GM23248 (cell line): ENCODE measurements around the gene SPRR4. TPM values are rescaled to one million over a fixed set of nuclear protein-coding genes. Genes with fewer than 3 reads are reported as not detected.

Experiments used
- DNase-seq: peaks from one replicate; pipeline ENCODE4 v3.0.0-alpha.2; 2015
- H2AFZ ChIP-seq: fragments of 200-600 bp; sonication (generic); 2 replicates; pipeline ENCODE4 v1.6.1; 2016; ENCODE audit warnings: antibody characterized with exemption
- H3F3A ChIP-seq: fragments of 200-600 bp; sonication (generic); 2 replicates; pipeline ENCODE4 v1.6.1; 2016; ENCODE audit warnings: mild to moderate bottlenecking, antibody characterized with exemption, mixed run types; ENCODE audit not compliant: insufficient read depth
- H3K27ac ChIP-seq: fragments of 200-600 bp; sonication (generic); 2 replicates; pipeline ENCODE4 v1.5.1; 2016; ENCODE audit warnings: mild to moderate bottlenecking
- H3K27me3 ChIP-seq: fragments of 200-600 bp; sonication (generic); replicated peaks from 2 replicates; pipeline ENCODE4 v1.6.1; 2016; ENCODE audit warnings: mild to moderate bottlenecking; ENCODE audit not compliant: insufficient read depth
- H3K36me3 ChIP-seq: fragments of 200-600 bp; sonication (generic); 2 replicates; pipeline ENCODE4 v1.6.1; 2016; ENCODE audit warnings: low read depth, mild to moderate bottlenecking
- H3K4me1 ChIP-seq: fragments of 200-600 bp; sonication (generic); 2 replicates; pipeline ENCODE4 v1.6.1; 2016; ENCODE audit warnings: mild to moderate bottlenecking; ENCODE audit not compliant: insufficient read depth
- H3K4me2 ChIP-seq: fragments of 200-600 bp; sonication (generic); one replicate; pipeline ENCODE4 v1.6.1; 2016; ENCODE audit warnings: mild to moderate bottlenecking; ENCODE audit not compliant: unreplicated experiment
- H3K4me3 ChIP-seq: fragments of 200-600 bp; sonication (generic); 2 replicates; pipeline ENCODE4 v1.5.1; 2016; ENCODE audit warnings: mild to moderate bottlenecking
- H3K79me2 ChIP-seq: fragments of 200-600 bp; sonication (generic); 2 replicates; pipeline ENCODE4 v1.6.1; 2016; ENCODE audit warnings: mild to moderate bottlenecking; ENCODE audit not compliant: insufficient read depth
- H3K9ac ChIP-seq: fragments of 200-600 bp; sonication (generic); 2 replicates; pipeline ENCODE4 v1.6.1; 2016; ENCODE audit warnings: mild to moderate bottlenecking
- H3K9me2 ChIP-seq: fragments of 200-600 bp; sonication (generic); 2 replicates; pipeline ENCODE4 v1.6.1; 2016; ENCODE audit warnings: mixed run types, mild to moderate bottlenecking, moderate library complexity; ENCODE audit not compliant: insufficient read depth
- H3K9me3 ChIP-seq: fragments of 200-600 bp; sonication (generic); one replicate; pipeline ENCODE4 v1.6.1; 2017; ENCODE audit warnings: low read depth
- H4K20me1 ChIP-seq: fragments of 200-600 bp; sonication (generic); 2 replicates; pipeline ENCODE4 v1.6.0; 2016; ENCODE audit not compliant: insufficient read depth
- EZH2 ChIP-seq: fragments of 200-600 bp; sonication (generic); IDR thresholded peaks from 2 replicates; pipeline ENCODE4 v1.6.1; 2018; ENCODE audit warnings: antibody characterized with exemption, mild to moderate bottlenecking; ENCODE audit not compliant: insufficient read depth, poor library complexity, severe bottlenecking
- EZH2phosphoT487 ChIP-seq: fragments of 200-600 bp; sonication (generic); IDR thresholded peaks from 2 replicates; pipeline ENCODE4 v1.6.1; 2018; ENCODE audit warnings: antibody characterized with exemption, moderate library complexity, mild to moderate bottlenecking, low read depth; ENCODE audit not compliant: insufficient read depth
- WGBS, 2 experiments: methylation state at CpG; one replicate each; pipeline ENCODE4 v1.1.6; 2015 to 2017; ENCODE audit warnings: low lambda C conversion rate in 2 of 2, low coverage in 1 of 2; ENCODE audit errors: missing lambda C conversion rate in 2 of 2; 5-methylcytosine and 5-hydroxymethylcytosine counted together
- in situ Hi-C: fragments of 300-500 bp; cut with MboI; formaldehyde crosslinking; loops from 2 replicates; pipeline ENCODE4 v1.15.0; 2020
- polyA plus RNA-seq: library from polyadenylated mRNA; unstranded; fragments of >200 nt; fragmentation: Nextera tagmentation; extraction: Ambion mirVana; gene quantifications from 2 replicates; pipeline ENCODE4 v1.2.1, GENCODE V29; 2016
- total RNA-seq: library from RNA; depleted of rRNA; stranded (reverse); fragments of >200 nt; shearing (Covaris generic); gene quantifications from 2 replicates; pipeline ENCODE4 v1.2.3, GENCODE V29; 2014; rRNA removed

The SPRR4 gene, protein sequence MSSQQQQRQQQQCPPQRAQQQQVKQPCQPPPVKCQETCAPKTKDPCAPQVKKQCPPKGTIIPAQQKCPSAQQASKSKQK
- total RNA-seq (not detected in 2 replicates), polyA plus RNA-seq (not detected in 2 replicates)

DNA sequence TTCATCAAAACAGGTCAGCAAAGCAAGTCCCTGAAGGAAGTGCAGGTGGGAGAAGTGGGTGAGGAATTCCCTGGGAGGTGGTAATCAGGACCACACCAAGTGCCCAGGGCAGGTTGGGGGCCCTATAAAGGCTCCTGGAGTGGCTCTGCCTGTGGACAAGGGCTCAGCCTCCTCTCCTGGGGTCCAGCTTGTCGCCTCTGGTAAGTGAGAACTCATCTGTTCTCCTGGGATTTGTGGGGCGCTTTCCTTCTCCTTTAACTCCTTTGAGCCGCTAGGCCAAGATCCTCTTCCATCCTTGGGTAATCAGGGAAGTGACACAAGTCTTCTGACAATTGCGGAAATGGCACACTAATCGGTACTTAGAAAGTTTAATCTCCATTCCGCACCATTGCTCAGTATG lies at the start of gene SPRR4:
Gene SPRR4, plus strand, starts transcription at position 154 of the 400 bp plus-strand sequence. CDS start 1,243 bp downstream, outside the sequence.
- no peaks in the 10 kb centered on the region for H3K9me3 ChIP-seq
- in situ Hi-C loops = no loop called here
- no peaks in the 10 kb centered on the region for H3K36me3 ChIP-seq
- no peak for DNase-seq
- no peaks in the 10 kb centered on the region for H3K79me2 ChIP-seq
- H3K27me3 ChIP-seq = 0 out of 2 replicates have a peak, but pooled peaks cover 5% of the 10 kb centered on the region
- no peak within 1 kb of the TSS for H3K9ac ChIP-seq
- no peak within 1 kb of the TSS for H3K4me2 ChIP-seq
- no peak within 1 kb of the TSS for H3K4me3 ChIP-seq
- no peak within 1 kb of the TSS for H2AFZ ChIP-seq
- peaks cover 3% of the 10 kb centered on the region; the same call in 1 of the 2 replicates for H3K9me2 ChIP-seq
- no peaks in the 10 kb centered on the region for H4K20me1 ChIP-seq
- no peak for TF ChIP-seq EZH2
- no peak for TF ChIP-seq EZH2phosphoT487
- H3F3A ChIP-seq = no peaks in the 10 kb centered on the region
- 28 to 33% methylated on average over 6 of the region's 6 CpGs for WGBS, 2 experiments
- H3K4me1 ChIP-seq = no peaks in the 10 kb centered on the region
- H3K27ac ChIP-seq = no peak within 1 kb of the TSS

DNA sequence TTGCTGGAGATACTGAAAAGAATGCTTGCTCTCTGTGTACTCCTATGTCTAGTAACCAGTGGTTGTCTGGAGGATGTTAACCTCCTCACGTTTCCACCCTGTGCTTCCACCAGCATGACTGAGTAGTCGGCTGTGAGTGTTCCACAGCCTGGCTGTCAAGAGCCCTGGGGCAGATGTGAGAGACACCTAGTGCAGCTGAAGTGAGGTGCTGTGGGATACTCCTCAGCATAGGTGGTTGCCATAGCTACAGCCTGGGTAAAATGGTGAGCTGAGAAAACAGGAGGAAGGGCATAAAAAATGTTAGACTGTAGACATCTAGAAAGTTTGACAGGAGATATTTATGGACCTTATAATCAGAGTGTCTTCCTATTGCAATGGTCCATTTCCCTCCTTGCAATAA lies 46.3 kb upstream of the SPRR4 start:
- Histone ChIP-seq H3K27me3 (no peaks in the 10 kb centered on the region), H3K27ac (no peak overlapping the region), H4K20me1 (no peaks in the 10 kb centered on the region), H3K9ac (no peak overlapping the region), H3F3A (no peaks in the 10 kb centered on the region), H3K36me3 (no peaks in the 10 kb centered on the region), H2AFZ (no peak overlapping the region), H3K4me3 (no peak overlapping the region), H3K9me3 (no peaks in the 10 kb centered on the region), H3K79me2 (no peaks in the 10 kb centered on the region), H3K9me2 (no peaks in the 10 kb centered on the region), H3K4me2 (no peak overlapping the region), H3K4me1 (no peaks in the 10 kb centered on the region)
- WGBS, 2 experiments = 29 to 33% methylated on average over 2 of the region's 2 CpGs
- no peak for DNase-seq
- in situ Hi-C loops = no loop called here
- TF ChIP-seq EZH2 (no peak), EZH2phosphoT487 (no peak)

DNA sequence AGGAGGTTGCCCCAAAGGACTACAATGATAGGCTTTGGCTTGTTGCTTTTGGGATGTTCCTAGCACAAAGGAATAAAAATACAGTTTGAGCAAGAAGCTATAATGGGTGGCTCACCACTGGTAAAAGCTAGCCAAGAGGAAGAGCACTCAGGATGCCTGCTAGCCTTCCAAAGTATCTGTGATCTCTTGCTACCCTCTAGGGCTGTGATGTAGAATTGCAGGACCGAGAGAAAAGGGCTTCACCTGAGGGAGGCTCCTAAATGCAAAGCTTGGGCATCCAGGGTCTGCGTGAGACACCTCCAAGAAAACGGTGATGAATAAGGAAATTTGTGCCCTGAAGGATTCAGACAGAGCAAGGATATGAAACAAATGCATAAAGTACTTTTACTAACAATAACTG lies 44.4 kb upstream of the SPRR4 start:
- H3K36me3 ChIP-seq = no peaks in the 10 kb centered on the region
- H3K27me3 ChIP-seq = no peaks in the 10 kb centered on the region
- no peaks in the 10 kb centered on the region for H4K20me1 ChIP-seq
- no peaks in the 10 kb centered on the region for H3K9me2 ChIP-seq
- TF ChIP-seq EZH2 = no peak
- no peak for TF ChIP-seq EZH2phosphoT487
- no peaks in the 10 kb centered on the region for H3K9me3 ChIP-seq
- H3K79me2 ChIP-seq = no peaks in the 10 kb centered on the region
- H3K4me2 ChIP-seq = no peak overlapping the region
- in situ Hi-C loops = loop anchor here (5.0 kb wide), 1 partner anchor 54 kb away; no protein-coding TSS in a partner anchor
- peak overlapping the region; percentile 48; the same call in 1 of the 2 replicates for H2AFZ ChIP-seq
- no peaks in the 10 kb centered on the region for H3K4me1 ChIP-seq
- H3K27ac ChIP-seq = no peak overlapping the region
- 30 to 35% methylated on average over 3 of the region's 3 CpGs for WGBS, 2 experiments
- no peak overlapping the region for H3K4me3 ChIP-seq
- H3K9ac ChIP-seq = no peak overlapping the region
- H3F3A ChIP-seq = no peaks in the 10 kb centered on the region
- peak; percentile 87 for DNase-seq

DNA sequence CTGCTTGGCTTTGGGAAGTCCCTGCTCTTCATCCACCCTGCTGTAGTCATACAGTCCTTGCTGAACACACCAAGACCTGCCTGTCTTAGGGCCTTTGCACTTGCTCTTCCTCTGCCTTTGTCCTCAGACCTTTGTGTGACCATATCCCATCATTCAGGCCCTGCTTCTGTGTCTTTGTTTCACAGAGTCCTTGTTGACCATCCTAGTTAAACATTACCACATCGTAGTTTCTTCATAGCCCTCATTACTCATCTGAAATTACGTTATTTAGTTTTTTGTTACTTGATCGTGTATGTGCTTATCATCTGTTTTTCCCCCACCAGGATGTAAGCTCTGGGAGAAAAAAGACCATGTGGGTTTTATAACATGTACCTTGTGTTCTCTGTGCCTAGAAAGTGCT lies 41.8 kb upstream of the SPRR4 start:
- H3K36me3 ChIP-seq = no peaks in the 10 kb centered on the region
- H2AFZ ChIP-seq = no peak overlapping the region
- in situ Hi-C loops = loop anchor here (5.0 kb wide), 1 partner anchor 56 kb away; no protein-coding TSS in a partner anchor
- H3K9me3 ChIP-seq = no peaks in the 10 kb centered on the region
- WGBS, 2 experiments = 63 to 68% methylated on average over 3 of the region's 3 CpGs
- H3K4me1 ChIP-seq = no peaks in the 10 kb centered on the region
- no peaks in the 10 kb centered on the region for H3K79me2 ChIP-seq
- no peak overlapping the region for H3K4me2 ChIP-seq
- H4K20me1 ChIP-seq = no peaks in the 10 kb centered on the region
- H3K9ac ChIP-seq = no peak overlapping the region
- TF ChIP-seq EZH2phosphoT487 = no peak
- TF ChIP-seq EZH2 = no peak
- no peak overlapping the region for H3K4me3 ChIP-seq
- peak; percentile 14 for DNase-seq
- H3K27me3 ChIP-seq = peaks cover 6% of the 10 kb centered on the region; the same call in 1 of the 2 replicates
- H3K27ac ChIP-seq = no peak overlapping the region
- no peaks in the 10 kb centered on the region for H3F3A ChIP-seq
- H3K9me2 ChIP-seq = no peaks in the 10 kb centered on the region
